UCSD-AML1 (cell line): Measurements from ENCODE around the gene MYCBP2.

ENCODE experiments used
- DNase-seq: peaks from one replicate; lab custom pipeline; 2025; ENCODE audit not compliant: unreplicated experiment; lab: John Stamatoyannopoulos, UW

The MYCBP2 gene

DNA sequence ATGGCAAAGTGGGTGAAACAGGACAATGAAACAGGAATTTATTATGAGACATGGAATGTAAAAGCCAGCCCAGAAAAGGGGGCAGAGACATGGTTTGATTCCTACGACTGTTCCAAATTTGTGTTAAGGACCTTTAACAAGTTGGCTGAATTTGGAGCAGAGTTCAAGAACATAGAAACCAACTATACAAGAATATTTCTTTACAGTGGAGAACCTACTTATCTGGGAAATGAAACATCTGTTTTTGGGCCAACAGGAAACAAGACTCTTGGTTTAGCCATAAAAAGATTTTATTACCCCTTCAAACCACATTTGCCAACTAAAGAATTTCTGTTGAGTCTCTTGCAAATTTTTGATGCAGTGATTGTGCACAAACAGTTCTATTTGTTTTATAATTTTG, 326.4 kb downstream of the MYCBP2 start:
- no peak for DNase-seq
